Glomerular endothelial cell (primary cell): ENCODE results near the gene IGHMBP2. TPM values are rescaled to one million over a fixed set of nuclear protein-coding genes. Genes with fewer than 3 reads are reported as not detected.
"Not testable (repeated sequence)": the region's sequence is repeated elsewhere in the genome, so short reads cannot be mapped to it uniquely, and the experiment has no call there.

Source experiments
- DNase-seq: peaks from one replicate; pipeline ENCODE4 v3.0.0-alpha.2; 2011; ENCODE audit warnings: low read depth, low spot score; ENCODE audit errors: extremely low read depth
- total RNA-seq: library from RNA; depleted of rRNA; stranded (reverse); fragments of >200 nt; gene quantifications from 2 replicates; pipeline ENCODE4 v1.2.3, GENCODE V29; 2015

IGHMBP2 gene
- 12.9 and 17.7 TPM in 2 replicates for total RNA-seq

GRCh38 chr11:68903288-68904247 lies at the start of gene IGHMBP2, which contains the start of gene MRPL21:
IGHMBP2 (plus strand) TSS chr11:68903891; CDS start chr11:68903953, 62 bp downstream.
MRPL21 (minus strand) TSS chr11:68903832; CDS start chr11:68903810, 22 bp downstream.
- DNase-seq: peak; percentile 23

- no peak for DNase-seq
Observed at GRCh38 chr11:68854273-68854958, 49.3 kb upstream of the IGHMBP2 start.

- DNase-seq: peak; percentile 44
Observed at GRCh38 chr11:68855205-68855981, 48.3 kb upstream of the IGHMBP2 start.

GRCh38 chr11:68856425-68857030 lies 47.2 kb upstream of the IGHMBP2 start:
- DNase-seq: not testable (repeated sequence)

- DNase-seq: no peak
Observed at GRCh38 chr11:68857037-68857586, 46.6 kb upstream of the IGHMBP2 start.

GRCh38 chr11:68859123-68859522 lies 44.6 kb upstream of the IGHMBP2 start:
- no peak for DNase-seq

GRCh38 chr11:68862421-68862820 lies 41.3 kb upstream of the IGHMBP2 start:
- no peak for DNase-seq

- DNase-seq: no peak
Observed at GRCh38 chr11:68863553-68864265, 40.0 kb upstream of the IGHMBP2 start.

- no peak for DNase-seq
Observed at GRCh38 chr11:68865241-68865640, 38.5 kb upstream of the IGHMBP2 start.

- DNase-seq: no peak
Observed at GRCh38 chr11:68867066-68867465, 36.6 kb upstream of the IGHMBP2 start.

GRCh38 chr11:68868221-68868835 lies 35.4 kb upstream of the IGHMBP2 start:
- no peak for DNase-seq

- no peak for DNase-seq
Observed at GRCh38 chr11:68870470-68870869, 33.2 kb upstream of the IGHMBP2 start.

- DNase-seq: peak; percentile 56
Observed at GRCh38 chr11:68872216-68873003, 31.3 kb upstream of the IGHMBP2 start.

- DNase-seq: no peak
Observed at GRCh38 chr11:68878022-68878421, 25.7 kb upstream of the IGHMBP2 start.

- DNase-seq: no peak
Observed at GRCh38 chr11:68880851-68881250, 22.8 kb upstream of the IGHMBP2 start.

- no peak for DNase-seq
Observed at GRCh38 chr11:68881320-68881719, 22.4 kb upstream of the IGHMBP2 start.

GRCh38 chr11:68882391-68882790 lies 21.3 kb upstream of the IGHMBP2 start:
- no peak for DNase-seq

- DNase-seq: not testable (repeated sequence)
Observed at GRCh38 chr11:68884827-68885226, 18.9 kb upstream of the IGHMBP2 start.
